Hypothalamus (tissue), 51 donors: ENCODE measurements around the gene MINDY2.
"Not testable (repeated sequence)": the region's sequence is repeated elsewhere in the genome, so short reads cannot be mapped to it uniquely, and the experiment has no call there.

Experiments used
- DNase-seq, 51 donors: peaks; one replicate each; lab custom pipeline; 2025; lab: John Stamatoyannopoulos, UW

Gene MINDY2

DNA sequence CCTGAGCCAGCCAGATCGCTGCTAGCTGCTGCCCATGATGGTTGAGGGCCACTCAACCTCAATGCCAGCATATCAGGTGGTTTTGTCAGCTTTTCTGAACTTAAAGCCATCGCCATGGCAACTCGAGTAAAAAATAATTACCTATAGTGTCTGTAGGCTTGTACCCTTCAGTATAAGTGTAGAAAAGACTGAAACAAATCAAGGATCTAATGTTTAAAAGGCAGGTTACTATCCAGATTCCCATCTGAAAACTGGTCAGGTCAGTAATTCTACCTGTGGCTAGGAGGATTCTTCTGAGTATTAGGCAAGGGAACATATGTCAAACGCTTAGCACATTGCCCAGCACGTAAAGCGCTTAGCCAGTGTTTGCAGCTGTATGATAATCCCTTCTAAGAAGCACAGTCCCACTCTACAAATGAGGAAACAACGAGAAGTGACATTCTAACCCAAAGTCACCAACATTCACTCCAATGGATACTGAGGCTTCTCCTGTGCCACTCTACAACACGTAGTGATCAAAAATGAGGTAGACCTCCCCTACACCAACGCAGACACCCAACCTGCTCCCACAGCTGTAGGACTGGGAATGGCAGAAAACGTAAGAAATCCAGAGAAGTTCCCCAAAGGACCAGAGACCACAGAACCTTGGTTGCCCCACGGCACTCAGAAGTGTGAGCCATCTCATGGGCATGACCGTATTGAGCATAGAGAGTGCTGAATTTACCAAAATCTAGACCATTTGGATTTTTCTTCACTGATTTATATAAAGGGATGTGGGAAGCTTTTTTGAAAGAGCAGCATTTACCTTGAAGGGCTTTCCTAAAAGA is 107.1 kb downstream of the MINDY2 start:
- no peak for DNase-seq

DNA sequence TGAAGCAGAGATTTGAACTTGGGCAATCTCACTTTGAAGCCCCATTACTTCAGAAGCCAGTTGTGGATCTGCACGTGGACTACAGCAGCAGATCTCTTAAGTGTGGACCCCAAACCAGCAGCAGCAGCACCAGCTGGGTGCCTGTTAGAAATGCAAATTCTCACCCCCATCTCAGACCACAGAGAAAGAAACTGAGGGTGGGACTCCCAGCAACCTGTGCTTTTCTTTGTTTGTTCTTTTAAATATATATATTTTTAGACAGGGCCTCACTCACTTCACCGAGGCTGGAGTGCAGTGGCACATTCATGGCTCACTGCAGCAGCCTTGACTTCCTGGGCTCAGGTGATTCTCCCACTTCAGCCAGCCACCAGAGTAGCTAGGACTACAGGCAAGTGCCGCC is 109.2 kb downstream of the MINDY2 start:
- DNase-seq = no peak

DNA sequence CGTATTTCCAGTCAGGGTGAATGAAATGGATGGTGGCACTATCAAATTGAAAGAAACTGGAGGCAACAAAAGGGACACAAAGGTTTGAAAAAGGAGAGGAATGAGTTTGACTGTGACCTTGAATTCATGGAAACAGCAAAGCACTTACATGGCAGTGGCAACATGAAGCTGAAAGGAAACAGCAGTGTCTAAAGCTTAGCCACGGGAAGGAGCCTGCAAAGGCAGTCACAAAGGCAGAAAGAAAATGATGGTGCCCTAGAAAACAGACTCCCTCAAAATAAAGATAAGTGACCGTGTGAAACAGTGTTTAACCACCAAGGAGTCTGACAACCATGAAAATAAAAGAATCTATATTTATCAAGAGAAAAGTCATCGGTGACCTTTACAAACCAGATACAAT is 111.1 kb downstream of the MINDY2 start:
- DNase-seq = no peak

DNA sequence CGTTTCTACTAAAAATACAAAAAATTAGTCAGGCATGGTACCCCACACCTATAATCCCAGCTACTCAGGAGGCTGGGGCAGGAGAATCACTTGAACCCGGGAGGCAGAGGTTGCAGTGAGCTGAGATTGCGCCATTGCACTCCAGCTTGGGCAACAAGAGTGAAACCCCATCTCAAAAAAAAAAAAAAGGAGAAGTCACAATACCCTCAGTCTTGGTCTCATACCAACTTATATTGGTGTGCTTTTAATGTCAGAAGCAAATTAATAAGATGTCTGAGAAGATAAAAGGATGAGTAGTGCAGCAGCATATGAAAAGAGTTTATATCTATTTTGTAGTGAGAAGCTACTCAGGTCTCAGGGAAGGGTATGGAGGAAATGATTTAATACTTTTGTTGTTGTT is 112.8 kb downstream of the MINDY2 start:
- DNase-seq = not testable (repeated sequence)

DNA sequence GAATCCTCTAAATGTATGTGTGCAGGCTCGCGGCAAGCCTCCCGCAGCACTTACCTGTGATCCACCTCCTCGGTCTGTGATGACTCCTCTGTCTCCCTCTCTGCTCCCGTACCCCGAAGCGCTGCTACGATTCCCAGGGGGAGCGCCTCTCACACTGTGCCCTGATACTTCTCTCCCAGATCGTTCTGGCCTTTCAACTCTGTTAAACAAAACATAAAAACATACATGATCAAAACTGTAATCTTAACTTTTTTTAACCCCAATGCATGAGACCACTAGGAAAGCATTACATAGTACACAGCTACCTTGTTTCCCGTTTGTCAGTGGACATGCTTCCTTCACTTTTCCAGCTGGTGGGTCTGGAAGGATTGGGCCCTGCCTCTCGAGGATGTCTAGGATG is 115.8 kb downstream of the MINDY2 start:
- no peak for DNase-seq

DNA sequence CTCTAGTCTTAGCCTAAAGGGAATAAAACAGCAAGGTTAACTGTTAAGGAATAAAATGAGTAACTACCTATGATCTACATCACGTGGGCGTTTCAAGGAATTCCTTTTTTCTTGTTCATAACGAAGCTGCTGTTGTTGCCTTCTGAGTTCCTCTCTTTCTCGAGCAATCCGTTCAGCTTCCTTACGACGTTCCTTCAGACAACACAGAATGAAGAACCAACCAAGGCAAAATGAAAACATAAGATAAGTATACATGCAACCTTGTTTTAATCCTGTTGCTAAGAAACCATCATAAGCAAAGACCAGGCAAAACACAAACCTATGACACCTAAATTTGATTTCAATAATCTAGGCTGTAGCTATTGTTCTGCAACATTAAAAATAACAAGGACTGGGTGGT is 118.3 kb downstream of the MINDY2 start:
- DNase-seq = peak in 1 of 51 donors; percentile 3

DNA sequence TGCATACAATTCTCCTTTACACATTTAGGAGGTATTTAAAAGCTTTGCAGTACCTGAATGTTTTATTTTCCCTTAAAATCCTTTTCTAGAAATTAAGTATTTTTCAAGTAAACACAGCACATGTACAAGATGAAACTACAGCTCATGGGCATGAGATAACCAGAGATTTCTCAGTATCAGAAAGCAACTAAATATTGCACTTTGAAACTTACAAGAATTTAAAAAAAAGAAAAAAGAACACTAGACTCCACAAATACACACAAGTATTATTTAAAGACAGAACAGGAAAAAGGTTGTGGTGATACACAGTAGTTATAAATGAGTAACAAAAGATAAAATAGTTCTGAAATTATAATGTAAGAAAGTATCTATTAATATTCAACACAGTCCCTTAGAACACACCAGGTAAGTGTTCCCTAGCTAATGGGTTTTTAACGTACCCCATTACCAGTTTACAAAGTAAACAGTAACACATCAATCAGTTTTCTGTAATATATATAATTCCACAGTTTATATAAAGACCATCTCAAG is 127.1 kb downstream of the MINDY2 start:
- no peak for DNase-seq

DNA sequence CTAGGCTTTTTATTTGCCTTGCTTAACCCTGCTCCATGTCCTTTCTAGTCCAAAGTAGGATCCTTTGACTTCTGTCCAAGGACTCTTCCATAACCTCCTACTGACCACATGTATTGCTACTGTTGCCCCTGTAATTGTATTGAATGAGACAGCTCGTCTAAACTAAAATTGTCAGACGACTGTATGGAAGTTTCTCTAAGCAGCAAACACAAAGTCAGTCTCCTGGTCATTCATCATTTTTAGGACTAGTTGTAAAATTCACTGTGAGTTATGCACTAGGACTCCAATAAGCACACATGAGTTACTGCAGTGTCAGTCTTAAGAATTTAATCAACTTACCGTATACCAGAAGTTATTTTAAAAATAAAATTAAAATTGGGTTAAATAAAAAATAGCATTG is 129.5 kb downstream of the MINDY2 start:
- DNase-seq = no peak

DNA sequence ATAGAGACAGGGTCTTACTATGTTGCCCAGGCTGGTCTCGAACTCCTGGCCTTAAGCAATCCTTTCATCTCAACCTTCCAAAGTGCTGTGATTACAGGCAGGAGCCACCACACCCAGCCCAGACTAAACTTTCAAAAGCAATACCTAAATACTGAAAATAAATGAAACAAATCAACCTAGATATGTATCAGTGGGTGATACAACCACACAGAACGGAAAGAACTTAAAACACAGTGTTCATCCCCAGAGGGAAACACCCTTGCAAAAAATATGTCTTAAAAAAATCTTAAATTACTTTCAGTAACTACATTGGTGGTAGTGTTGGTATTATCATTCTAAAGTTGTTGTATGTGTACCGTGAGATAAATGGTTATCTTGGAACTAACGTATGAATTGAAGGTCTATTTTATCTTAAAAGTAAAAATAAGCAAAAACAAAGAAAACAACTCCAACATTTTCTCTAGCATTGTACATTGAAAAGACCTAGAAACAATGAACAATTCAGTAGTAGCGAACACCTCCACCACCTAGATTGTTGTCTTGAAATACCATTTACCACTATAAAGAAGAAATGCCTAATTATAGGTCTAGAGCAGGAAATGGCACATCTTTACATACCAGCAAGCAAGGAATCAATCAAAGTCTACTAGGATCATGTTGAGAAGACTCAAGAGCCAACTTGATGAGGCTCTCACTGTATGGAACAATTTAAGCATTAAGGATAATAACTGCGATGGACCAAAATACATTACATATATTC is 137.6 kb downstream of the MINDY2 start:
- DNase-seq = no peak

DNA sequence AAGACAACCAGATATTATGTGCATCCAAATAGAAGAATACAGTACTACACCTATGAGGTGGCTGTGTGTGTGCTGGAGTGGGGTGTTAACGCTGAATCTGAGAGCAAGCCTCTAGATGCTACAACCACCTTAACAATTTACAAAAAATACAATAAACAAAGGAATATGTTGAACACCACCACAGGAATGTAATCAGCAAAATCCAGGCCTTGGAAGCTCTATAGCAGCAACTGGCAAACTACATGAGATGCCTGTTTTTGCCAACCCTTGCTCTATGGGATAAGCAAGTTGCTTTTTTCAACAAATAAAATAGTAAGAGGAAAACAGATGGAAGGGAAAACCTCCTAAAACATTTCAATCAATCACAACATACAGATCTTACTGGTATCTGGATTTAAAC is 138.5 kb downstream of the MINDY2 start:
- DNase-seq = no peak

DNA sequence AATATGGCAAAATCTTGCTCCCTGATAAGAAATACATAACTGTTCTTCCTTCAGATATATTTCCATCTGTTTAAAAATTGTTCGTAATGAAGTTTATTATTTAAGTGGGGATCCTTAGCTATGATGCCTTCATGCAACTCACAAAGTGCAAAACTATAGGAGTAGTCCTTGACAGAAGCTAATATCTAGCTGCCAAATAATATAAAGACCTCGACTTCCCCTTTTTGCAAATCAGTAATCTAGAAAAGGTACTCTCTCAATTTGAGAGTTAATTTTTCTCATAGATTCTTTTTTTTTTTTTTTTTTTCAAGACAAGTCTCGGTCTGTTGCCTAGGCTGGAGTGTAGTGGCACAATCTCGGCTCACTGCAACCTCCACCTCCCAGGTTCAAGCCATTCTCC is 139.4 kb downstream of the MINDY2 start:
- DNase-seq = no peak
